H1 (cell line): ENCODE results near the gene PLCL2. TPM values are rescaled to one million over a fixed set of nuclear protein-coding genes. Genes with fewer than 3 reads are reported as not detected.

Source experiments
- CTCF ChIA-PET: fragments of 300-600 bp; sonication (Branson Sonifier 250); formaldehyde crosslinking; loops from one replicate; lab custom pipeline; 2021; ENCODE audit not compliant: partially characterized antibody; lab: Charles Lee
- POLR2A ChIA-PET: fragments of 300-600 bp; sonication (Branson Sonifier 250); formaldehyde crosslinking; loops from one replicate; lab custom pipeline; 2021; ENCODE audit warnings: inconsistent platforms; ENCODE audit not compliant: partially characterized antibody; lab: Charles Lee
- DNase-seq, 2 experiments: peaks; one replicate each; pipeline versions ENCODE4 v3.0.0 to v3.0.0-alpha.2; 2010 to 2022; ENCODE audit warnings: low spot score in 2 of 2, low read depth in 1 of 2, mixed read lengths in 1 of 2
- FAIRE-seq: peaks from 2 replicates; lab custom pipeline; 2011; peaks lifted over from hg19 to GRCh38; lab: Jason Lieb, UNC
- H2AFZ ChIP-seq: 2 replicates; pipeline ENCODE4 v1.8.1; 2012; ENCODE audit warnings: low read length, inconsistent platforms
- H2AK5ac ChIP-seq: 2 replicates; pipeline ENCODE4 v1.6.1; 2013; ENCODE audit warnings: low read depth, low read length
- H2BK120ac ChIP-seq: replicated peaks from 2 replicates; pipeline ENCODE3; 2013; ENCODE audit warnings: low read depth, low read length, inconsistent platforms
- H2BK12ac ChIP-seq: 2 replicates; pipeline ENCODE4 v1.6.1; 2013; ENCODE audit warnings: low read depth, low read length
- H2BK15ac ChIP-seq: 2 replicates; pipeline ENCODE4 v1.6.1; 2013; ENCODE audit warnings: low read length
- H2BK20ac ChIP-seq: 2 replicates; pipeline ENCODE4 v1.6.1; 2013; ENCODE audit warnings: low read length
- H2BK5ac ChIP-seq: 2 replicates; pipeline ENCODE4 v1.6.1; 2013; ENCODE audit warnings: low read depth, low read length
- H3K14ac ChIP-seq: 2 replicates; pipeline ENCODE4 v1.6.1; 2013; ENCODE audit warnings: inconsistent platforms; ENCODE audit not compliant: insufficient read length
- H3K18ac ChIP-seq: 2 replicates; pipeline ENCODE4 v1.6.1; 2013; ENCODE audit warnings: low read length; ENCODE audit errors: extremely low read depth
- H3K23ac ChIP-seq: 2 replicates; pipeline ENCODE4 v1.6.1; 2013; ENCODE audit warnings: inconsistent platforms; ENCODE audit not compliant: insufficient read length
- H3K23me2 ChIP-seq: 2 replicates; pipeline ENCODE4 v1.6.1; 2013; ENCODE audit warnings: low read depth, low read length
- H3K27ac ChIP-seq: 2 replicates; pipeline ENCODE4 v1.6.1; 2011; ENCODE audit warnings: low read depth, low read length, inconsistent platforms
- H3K27me3 ChIP-seq, 4 experiments: replicated peaks in 1 of 4; 1 replicate in 1 of 4; 2 replicates in 3 of 4; pipeline versions ENCODE4 v1.6.1 to v1.8.1; 2011 to 2013; ENCODE audit warnings: low read length in 3 of 4, mild to moderate bottlenecking in 3 of 4, inconsistent platforms in 2 of 4, mixed read lengths in 2 of 4, moderate library complexity in 1 of 4; ENCODE audit not compliant: control insufficient read depth in 3 of 4, insufficient read depth in 3 of 4; ENCODE audit errors: extremely low read depth in 1 of 4
- H3K36me3 ChIP-seq, 4 experiments: 2 replicates each; pipeline versions ENCODE4 v1.6.1 to v1.8.1; 2011 to 2013; ENCODE audit warnings: mild to moderate bottlenecking in 4 of 4, low read length in 3 of 4, moderate library complexity in 2 of 4, control low read depth in 1 of 4, inconsistent platforms in 1 of 4; ENCODE audit not compliant: insufficient read depth in 4 of 4, control insufficient read depth in 2 of 4
- H3K4ac ChIP-seq: replicated peaks from 2 replicates; pipeline ENCODE3; 2013; ENCODE audit warnings: low read length, low read depth, mixed read lengths, inconsistent platforms; ENCODE audit not compliant: insufficient read length
- H3K4me1 ChIP-seq, 4 experiments: replicated peaks in 1 of 4; 1 replicate in 1 of 4; 2 replicates in 3 of 4; pipeline versions ENCODE4 v1.6.1 to v1.8.1; 2011 to 2013; ENCODE audit warnings: low read length in 3 of 4, inconsistent platforms in 2 of 4, mixed read lengths in 1 of 4; ENCODE audit not compliant: insufficient read depth in 4 of 4, control insufficient read depth in 3 of 4
- H3K4me2 ChIP-seq, 2 experiments: 2 replicates each; pipeline versions ENCODE4 v1.6.1 to v1.8.1; 2011 to 2013; ENCODE audit warnings: low read depth in 2 of 2, low read length in 2 of 2, control low read depth in 1 of 2, inconsistent platforms in 1 of 2, mild to moderate bottlenecking in 1 of 2; ENCODE audit not compliant: insufficient read depth in 1 of 2
- H3K4me3 ChIP-seq, 4 experiments: fragments of 200-600, 300-600 bp in 1 of 4; sonication (generic), shearing (Covaris generic), sonication (Bioruptor Twin) in 1 of 4; 2 replicates each; pipeline versions ENCODE4 v1.5.1 to v1.8.1; 2011 to 2016; ENCODE audit warnings: low read length in 4 of 4, low read depth in 3 of 4, control low read depth in 2 of 4, inconsistent platforms in 2 of 4, mild to moderate bottlenecking in 2 of 4, mixed read lengths in 1 of 4, moderate library complexity in 1 of 4; ENCODE audit not compliant: insufficient read depth in 2 of 4; ENCODE audit errors: extremely low read depth in 1 of 4
- H3K56ac ChIP-seq: replicated peaks from 2 replicates; pipeline ENCODE3; 2013; ENCODE audit warnings: low read depth, mild to moderate bottlenecking, mixed read lengths, low read length, inconsistent platforms; ENCODE audit not compliant: insufficient read length
- H3K79me1 ChIP-seq: 2 replicates; pipeline ENCODE4 v1.6.1; 2013; ENCODE audit warnings: low read depth, low read length, control low read depth
- H3K79me2 ChIP-seq, 2 experiments: 2 replicates each; pipeline versions ENCODE4 v1.6.1 to v1.8.1; 2012 to 2013; ENCODE audit warnings: low read length in 2 of 2, mild to moderate bottlenecking in 2 of 2, inconsistent platforms in 1 of 2; ENCODE audit not compliant: insufficient read depth in 2 of 2, control insufficient read depth in 1 of 2
- H3K9ac ChIP-seq, 4 experiments: replicated peaks in 1 of 4; 1 replicate in 1 of 4; 2 replicates in 3 of 4; pipeline versions ENCODE4 v1.6.1 to v1.8.1; 2011 to 2013; ENCODE audit warnings: low read depth in 3 of 4, low read length in 3 of 4, control low read depth in 2 of 4, mild to moderate bottlenecking in 2 of 4, moderate library complexity in 2 of 4, inconsistent platforms in 1 of 4; ENCODE audit errors: extremely low read depth in 1 of 4
- H3K9me3 ChIP-seq, 2 experiments: 2 replicates each; pipeline versions ENCODE4 v1.6.1 to v1.8.1; 2012 to 2013; ENCODE audit warnings: mild to moderate bottlenecking in 2 of 2, moderate library complexity in 2 of 2, control low read depth in 1 of 2, inconsistent platforms in 1 of 2, low read depth in 1 of 2, low read length in 1 of 2, mixed read lengths in 1 of 2; ENCODE audit not compliant: insufficient read depth in 2 of 2
- H4K20me1 ChIP-seq, 2 experiments: replicated peaks in 1 of 2; 2 replicates each; pipeline versions ENCODE3 to v1.8.1; 2011 to 2013; ENCODE audit warnings: inconsistent platforms in 2 of 2, low read length in 2 of 2, mild to moderate bottlenecking in 1 of 2; ENCODE audit not compliant: insufficient read depth in 2 of 2, control insufficient read depth in 1 of 2
- H4K5ac ChIP-seq: 2 replicates; pipeline ENCODE4 v1.6.1; 2013; ENCODE audit warnings: low read length, low read depth, mixed read lengths, inconsistent platforms; ENCODE audit not compliant: insufficient read length
- H4K8ac ChIP-seq: 2 replicates; pipeline ENCODE4 v1.8.0; 2013; ENCODE audit warnings: mild to moderate bottlenecking, moderate library complexity, low read length, inconsistent platforms; ENCODE audit not compliant: insufficient read depth; ENCODE audit errors: extremely low read depth
- H4K91ac ChIP-seq: replicated peaks from 2 replicates; pipeline ENCODE3; 2013; ENCODE audit warnings: low read length, mixed read lengths, inconsistent platforms; ENCODE audit not compliant: insufficient read length
- BACH1 ChIP-seq: IDR thresholded peaks from 2 replicates; pipeline ENCODE4 v1.6.1; 2012; ENCODE audit warnings: low read length, improper control_type of control experiment
- CEBPB ChIP-seq: IDR thresholded peaks from 2 replicates; pipeline ENCODE4 v1.6.1; 2012; ENCODE audit warnings: low read depth, low read length
- CHD1 ChIP-seq: IDR thresholded peaks from 2 replicates; pipeline ENCODE4 v1.6.1; 2012; ENCODE audit warnings: low read depth, low read length, improper control_type of control experiment
- EGR1 ChIP-seq: IDR thresholded peaks from 2 replicates; pipeline ENCODE4 v1.6.1; 2011; ENCODE audit warnings: low read depth, low read length, borderline replicate concordance
- HDAC2 ChIP-seq, 2 experiments: fragments of 300-600 bp in 1 of 2; sonication (generic) in 1 of 2; IDR thresholded peaks; 2 replicates each; pipeline ENCODE4 v1.6.1; 2011 to 2012; ENCODE audit warnings: low read depth in 2 of 2, low read length in 2 of 2, mild to moderate bottlenecking in 2 of 2, moderate library complexity in 2 of 2, borderline replicate concordance in 1 of 2, inconsistent platforms in 1 of 2
- POU5F1 ChIP-seq: IDR thresholded peaks from 2 replicates; pipeline ENCODE4 v1.6.1; 2011; ENCODE audit warnings: low read depth, mild to moderate bottlenecking, low read length, moderate library complexity
- RAD21 ChIP-seq, 2 experiments: IDR thresholded peaks in 1 of 2; conservative IDR thresholded peaks in 1 of 2; 2 replicates each; pipeline ENCODE4 v1.6.1; 2011; ENCODE audit warnings: low read depth in 2 of 2, low read length in 2 of 2, improper control_type of control experiment in 1 of 2, inconsistent platforms in 1 of 2, mild to moderate bottlenecking in 1 of 2, moderate library complexity in 1 of 2
- RNF2 ChIP-seq: fragments of 200-900, 300-1000 bp; sonication (generic); IDR thresholded peaks from 2 replicates; pipeline ENCODE4 v1.7.1; 2016; ENCODE audit warnings: borderline replicate concordance, low read depth, mild to moderate bottlenecking, antibody characterized with exemption, low read length; ENCODE audit not compliant: poor library complexity, severe bottlenecking; ENCODE audit errors: missing control alignments
- SP4 ChIP-seq: IDR thresholded peaks from 2 replicates; pipeline ENCODE4 v1.6.1; 2012; ENCODE audit warnings: low read length, inconsistent platforms
- WGBS, 2 experiments: shearing (Covaris generic) in 1 of 2; methylation state at CpG; one replicate each; pipeline versions ENCODE4 v1.1.6 to v1.1.7; 2013 to 2015; ENCODE audit warnings: low lambda C conversion rate in 2 of 2, mixed read lengths in 2 of 2, inconsistent platforms in 1 of 2, low coverage in 1 of 2, missing lambda C conversion rate in 1 of 2; ENCODE audit not compliant: insufficient replicate concordance in 2 of 2, insufficient coverage in 1 of 2, insufficient read length in 1 of 2; ENCODE audit errors: extremely low coverage in 1 of 2, missing lambda C conversion rate in 1 of 2; 5-methylcytosine and 5-hydroxymethylcytosine counted together
- polyA plus RNA-seq, 7 experiments: library from polyadenylated mRNA; depleted of rRNA in 3 of 7; stranded (reverse) in 5 of 7; unstranded in 2 of 7; fragments of >200 nt in 5 of 7; fragments of 200-250 nt in 2 of 7; gene quantifications; 1 replicate in 5 of 7; 2 replicates in 1 of 7; 4 replicates in 1 of 7; pipeline versions ENCODE4 v1.2.1 to v1.2.3, GENCODE V29; 2011 to 2013; ENCODE audit warnings: missing spikeins in 2 of 7, mixed read lengths in 2 of 7
- total RNA-seq: library from RNA; stranded (reverse); fragmentation: NEBNext Ultra II Directional; extraction: Animal tissue kit (Norgen Biotek cat#: 25700); gene quantifications from 2 replicates; pipeline ENCODE4 v1.2.1, GENCODE V29; 2021
- TF ChIP-seq, protein P1 (sequence below): IDR thresholded peaks from 2 replicates; pipeline ENCODE4 v1.6.1; 2011; ENCODE audit warnings: low read length, improper control_type of control experiment
- TF ChIP-seq, protein P2 (sequence below): IDR thresholded peaks from 2 replicates; pipeline ENCODE4 v1.6.1; 2012; ENCODE audit warnings: inconsistent platforms

Gene PLCL2
- total and polyA plus RNA-seq, 2 of the 8 experiments (the other 6 are each of a cell fraction or from before 2014, with no cell fraction given), result 3.5 to 6.8 TPM

DNA sequence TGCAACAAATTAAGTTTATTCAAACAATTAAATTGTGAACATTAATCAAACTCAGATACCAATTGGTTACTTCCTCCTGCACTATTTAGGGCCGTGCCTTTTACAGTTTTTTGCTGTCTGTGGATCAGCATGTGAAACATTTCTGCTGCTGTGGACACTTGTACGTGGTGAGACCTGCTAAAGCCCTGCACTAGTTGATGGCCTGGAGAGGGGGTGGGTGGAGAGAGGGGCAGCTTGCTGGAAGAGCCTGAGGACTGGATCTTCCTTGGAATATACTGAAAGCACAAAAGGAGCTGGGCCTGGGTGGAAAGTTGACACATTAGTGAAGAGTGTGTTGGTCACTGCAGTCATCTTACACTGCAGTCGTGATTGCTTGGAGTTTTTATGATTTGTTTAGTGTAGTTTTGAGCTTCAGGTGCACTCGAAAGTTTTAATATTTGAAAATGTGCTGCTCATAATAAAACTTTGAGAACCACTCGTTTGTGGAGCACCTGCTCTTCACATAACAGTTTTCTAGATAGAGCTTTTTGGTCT lies 11.4 kb downstream of the PLCL2 start:
- no peak overlapping the region for H3K4me2 ChIP-seq
- H3K23me2 ChIP-seq, result no peaks in the 10 kb centered on the region
- no peak overlapping the region for H2AK5ac ChIP-seq
- H3K9me3 ChIP-seq, result no peaks in the 10 kb centered on the region
- H3K4me1 ChIP-seq, result peaks cover 0 to 4% (median 0%) of the 10 kb centered on the region in 4 experiments; a peak in 3 of 7 replicates
- no peak for DNase-seq
- H3K18ac ChIP-seq, result no peak overlapping the region
- H4K91ac ChIP-seq, result no peak overlapping the region
- H2BK120ac ChIP-seq, result no peak overlapping the region
- no peak overlapping the region for H3K4ac ChIP-seq
- ChIA-PET CTCF (interaction anchor here (0.9 to 1.9 kb wide), 4 partner anchors 12 to 98 kb away, joined by 3 to 7 read pairs (median 6); no protein-coding TSS in a partner anchor), POLR2A (no interaction called here)
- H2BK15ac ChIP-seq, result no peak overlapping the region
- H3K4me3 ChIP-seq, result no peak overlapping the region
- H4K20me1 ChIP-seq, result peaks cover 0 to 2% of the 10 kb centered on the region in 2 experiments
- no peaks in the 10 kb centered on the region for H3K27me3 ChIP-seq
- no peak overlapping the region for H4K8ac ChIP-seq
- no peak overlapping the region for H2BK5ac ChIP-seq
- no peak overlapping the region for H3K23ac ChIP-seq
- no peak overlapping the region; the same call in 1 of the 2 replicates for H2BK20ac ChIP-seq
- H3K27ac ChIP-seq, result no peak overlapping the region
- H4K5ac ChIP-seq, result no peak overlapping the region
- H2AFZ ChIP-seq, result no peak overlapping the region
- 83% methylated on average over 5 of the region's 5 CpGs; no CpG with 5 or more reads in 1 of the 2 experiments for WGBS, 2 experiments
- H2BK12ac ChIP-seq, result no peak overlapping the region
- peaks cover 0 to 53% of the 10 kb centered on the region in 2 experiments; a peak in 3 of 4 replicates for H3K79me2 ChIP-seq
- FAIRE-seq, result no peak
- no peak overlapping the region for H3K14ac ChIP-seq
- no peak overlapping the region for H3K9ac ChIP-seq
- no peak overlapping the region for H3K56ac ChIP-seq
- no peaks in the 10 kb centered on the region for H3K79me1 ChIP-seq
- no peaks in the 10 kb centered on the region for H3K36me3 ChIP-seq
- TF ChIP-seq HDAC2 (IDR thresholded peaks at IDR 0.05; ENCODE audit: borderline replicate concordance in 1 of 2, low read depth in 2 of 2, low read length in 2 of 2), result no peak
- TF ChIP-seq EGR1, result no peak
- TF ChIP-seq BACH1, result no peak
- no peak for TF ChIP-seq RAD21 (IDR thresholded peaks at IDR 0.05 in 1 of 2, conservative IDR thresholded peaks at IDR 0.05 in 1 of 2; ENCODE audit: low read depth in 2 of 2, low read length in 2 of 2)
- TF ChIP-seq CHD1, result no peak
- no peak for TF ChIP-seq CEBPB
- TF ChIP-seq, protein P1, sequence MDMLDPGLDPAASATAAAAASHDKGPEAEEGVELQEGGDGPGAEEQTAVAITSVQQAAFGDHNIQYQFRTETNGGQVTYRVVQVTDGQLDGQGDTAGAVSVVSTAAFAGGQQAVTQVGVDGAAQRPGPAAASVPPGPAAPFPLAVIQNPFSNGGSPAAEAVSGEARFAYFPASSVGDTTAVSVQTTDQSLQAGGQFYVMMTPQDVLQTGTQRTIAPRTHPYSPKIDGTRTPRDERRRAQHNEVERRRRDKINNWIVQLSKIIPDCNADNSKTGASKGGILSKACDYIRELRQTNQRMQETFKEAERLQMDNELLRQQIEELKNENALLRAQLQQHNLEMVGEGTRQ, result no peak
- no peak for TF ChIP-seq RNF2
- TF ChIP-seq SP4, result no peak
- TF ChIP-seq, protein P2, sequence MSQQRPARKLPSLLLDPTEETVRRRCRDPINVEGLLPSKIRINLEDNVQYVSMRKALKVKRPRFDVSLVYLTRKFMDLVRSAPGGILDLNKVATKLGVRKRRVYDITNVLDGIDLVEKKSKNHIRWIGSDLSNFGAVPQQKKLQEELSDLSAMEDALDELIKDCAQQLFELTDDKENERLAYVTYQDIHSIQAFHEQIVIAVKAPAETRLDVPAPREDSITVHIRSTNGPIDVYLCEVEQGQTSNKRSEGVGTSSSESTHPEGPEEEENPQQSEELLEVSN, result no peak
- no peak for TF ChIP-seq POU5F1
